HFF-Myc (cell line): Measurements from ENCODE around the gene GRM4.
A peak's percentile ranks its signal among the peaks of the same experiment; 100 is the strongest.

Experiments used
- DNase-seq: peaks from one replicate; pipeline ENCODE4 v3.0.0-alpha.2; 2011; ENCODE audit warnings: low read depth; ENCODE audit errors: extremely low read depth
- H3K4me3 ChIP-seq: replicated peaks from 2 replicates; pipeline ENCODE4 v1.5.1; 2011; ENCODE audit warnings: low read depth, mild to moderate bottlenecking, control low read depth, low read length
- CTCF ChIP-seq: IDR thresholded peaks from 2 replicates; pipeline ENCODE4 v1.5.1; 2012; ENCODE audit warnings: mild to moderate bottlenecking, low read depth, low read length, control low read depth; ENCODE audit errors: missing control alignments

GRM4 gene

GRCh38 chr6:34066218-34066571, 79.7 kb downstream of the GRM4 start:
- no peak for TF ChIP-seq CTCF
- H3K4me3 ChIP-seq: no peak overlapping the region
- no peak for DNase-seq

- TF ChIP-seq CTCF: no peak
- DNase-seq: no peak
- no peak overlapping the region for H3K4me3 ChIP-seq
These were observed 80.2 kb downstream of the GRM4 start for GRCh38 chr6:34065466-34066217.

- no peak for DNase-seq
- H3K4me3 ChIP-seq: no peak overlapping the region
- no peak for TF ChIP-seq CTCF
These were observed 81.2 kb downstream of the GRM4 start for GRCh38 chr6:34064675-34065074.

- H3K4me3 ChIP-seq: no peak overlapping the region
- DNase-seq: no peak
- no peak for TF ChIP-seq CTCF
These were observed 82.2 kb downstream of the GRM4 start for GRCh38 chr6:34063651-34064050.

GRCh38 chr6:34062815-34063214, 83.1 kb downstream of the GRM4 start:
- no peak for DNase-seq
- no peak overlapping the region for H3K4me3 ChIP-seq
- TF ChIP-seq CTCF: peak; percentile 12

GRCh38 chr6:34062156-34062555, 83.7 kb downstream of the GRM4 start:
- DNase-seq: no peak
- no peak overlapping the region for H3K4me3 ChIP-seq
- no peak for TF ChIP-seq CTCF

- DNase-seq: no peak
- no peak overlapping the region for H3K4me3 ChIP-seq
- TF ChIP-seq CTCF: no peak
These were observed 84.5 kb downstream of the GRM4 start for GRCh38 chr6:34061348-34061747.
